OCI-LY3 (cell line): ENCODE data around the gene PHACTR2.

Source experiments
- EZH2phosphoT487 ChIP-seq: fragments of 200-600 bp; shearing (Covaris generic); IDR thresholded peaks from 2 replicates; pipeline ENCODE4 v1.6.1; 2018; ENCODE audit warnings: antibody characterized with exemption, mixed run types, low read depth
- TF ChIP-seq, protein P1 (sequence below): fragments of 200-600, 300-600 bp; sonication (generic); IDR thresholded peaks from 2 replicates; pipeline ENCODE4 v1.5.1; 2014; ENCODE audit warnings: antibody characterized with exemption, low read length, low read depth

DNA sequence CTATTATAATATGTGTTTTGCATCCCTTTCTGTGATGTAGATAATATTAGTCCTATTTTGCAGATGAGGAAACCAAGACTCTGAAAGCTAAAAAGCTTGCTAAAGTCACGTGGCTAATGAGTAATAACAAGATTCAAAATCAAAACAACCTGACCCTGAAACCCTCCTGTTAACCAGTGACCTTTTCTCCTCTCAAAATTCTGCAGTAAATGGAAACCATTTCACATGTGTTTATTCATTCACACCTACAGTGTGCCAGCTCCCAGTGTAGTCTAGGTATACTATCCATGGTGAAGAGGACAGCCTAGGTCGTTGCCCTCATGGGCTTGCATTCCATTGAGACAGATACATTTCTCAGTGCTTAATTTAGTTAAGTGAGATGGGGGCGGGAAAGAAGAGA, 30.6 kb upstream of the PHACTR2 start:
- TF ChIP-seq, protein P1, sequence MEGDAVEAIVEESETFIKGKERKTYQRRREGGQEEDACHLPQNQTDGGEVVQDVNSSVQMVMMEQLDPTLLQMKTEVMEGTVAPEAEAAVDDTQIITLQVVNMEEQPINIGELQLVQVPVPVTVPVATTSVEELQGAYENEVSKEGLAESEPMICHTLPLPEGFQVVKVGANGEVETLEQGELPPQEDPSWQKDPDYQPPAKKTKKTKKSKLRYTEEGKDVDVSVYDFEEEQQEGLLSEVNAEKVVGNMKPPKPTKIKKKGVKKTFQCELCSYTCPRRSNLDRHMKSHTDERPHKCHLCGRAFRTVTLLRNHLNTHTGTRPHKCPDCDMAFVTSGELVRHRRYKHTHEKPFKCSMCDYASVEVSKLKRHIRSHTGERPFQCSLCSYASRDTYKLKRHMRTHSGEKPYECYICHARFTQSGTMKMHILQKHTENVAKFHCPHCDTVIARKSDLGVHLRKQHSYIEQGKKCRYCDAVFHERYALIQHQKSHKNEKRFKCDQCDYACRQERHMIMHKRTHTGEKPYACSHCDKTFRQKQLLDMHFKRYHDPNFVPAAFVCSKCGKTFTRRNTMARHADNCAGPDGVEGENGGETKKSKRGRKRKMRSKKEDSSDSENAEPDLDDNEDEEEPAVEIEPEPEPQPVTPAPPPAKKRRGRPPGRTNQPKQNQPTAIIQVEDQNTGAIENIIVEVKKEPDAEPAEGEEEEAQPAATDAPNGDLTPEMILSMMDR, result no peak
- TF ChIP-seq EZH2phosphoT487, result no peak
